Left colon (tissue), 2 donors: ENCODE measurements around the gene ADGRB2. TPM values are rescaled to one million over a fixed set of nuclear protein-coding genes. Genes with fewer than 3 reads are reported as not detected.

Experiments used
- ATAC-seq: fragments of 200-7000 bp; cut with Tn5 transposase; one replicate; pipeline ENCODE4 v1.9.1; 2020; ENCODE audit warnings: mild to moderate bottlenecking, moderate library complexity
- DNase-seq, 2 donors: peaks; one replicate each; pipeline ENCODE4 v3.0.0-alpha.2; 2020
- intact Hi-C, 2 donors: fragments of 100-400 bp; cut with DNase I in 1 of 2; cut with micrococcal nuclease in 1 of 2; formaldehyde crosslinking; loops; one replicate each; pipeline versions ENCODE4 v1.11.2 to v1.14.0; 2022; cut with DNase I, micrococcal nuclease
- total RNA-seq, 2 donors: library from RNA; stranded (reverse); fragmentation: NEBNext Ultra II Directional; extraction: Animal tissue kit (Norgen Biotek cat#: 25700); gene quantifications; one replicate each; pipeline ENCODE4 v1.2.1, GENCODE V29; 2021
- donor health status: DM: no; HTN: no; CAD: no.
- donor health status: DM: yes; HTN: yes; CAD: no.

The ADGRB2 gene
- total RNA-seq, 2 donors from 2014 or later: 0.79 to 0.89 TPM

- ATAC-seq (peak; percentile 3), DNase-seq (no peak)
- intact Hi-C loops: no loop called here
Observed at GRCh38 chr1:31772669-31773248, 8.6 kb upstream of the ADGRB2 start.

GRCh38 chr1:31771891-31772668, 7.9 kb upstream of the ADGRB2 start:
- ATAC-seq (peak; percentile 26), DNase-seq (no peak)
- intact Hi-C loops: no loop called here

GRCh38 chr1:31769720-31770390, 5.7 kb upstream of the ADGRB2 start:
- intact Hi-C loops: no loop called here
- ATAC-seq: peak; percentile 15
- no peak for DNase-seq

GRCh38 chr1:31768939-31769704, 5.0 kb upstream of the ADGRB2 start:
- no peak for DNase-seq
- peak; percentile 18 for ATAC-seq
- intact Hi-C loops: no loop called here

GRCh38 chr1:31768407-31768907, 4.3 kb upstream of the ADGRB2 start:
- no peak for DNase-seq
- intact Hi-C loops: no loop called here
- peak; percentile 68 for ATAC-seq

- no peak for DNase-seq
- intact Hi-C loops: no loop called here
- ATAC-seq: no peak
Observed at GRCh38 chr1:31767225-31767624, 3.1 kb upstream of the ADGRB2 start.

- DNase-seq (no peak), ATAC-seq (no peak)
- intact Hi-C loops: no loop called here
Observed at GRCh38 chr1:31765516-31765915, 1.4 kb upstream of the ADGRB2 start.

- ATAC-seq (no peak), DNase-seq (no peak)
- intact Hi-C loops: no loop called here
Observed at GRCh38 chr1:31765041-31765467, 914 bp upstream of the ADGRB2 start.

GRCh38 chr1:31763671-31764311, 349 bp downstream of the ADGRB2 start:
- no peak for ATAC-seq
- no peak for DNase-seq
- intact Hi-C loops: no loop called here

GRCh38 chr1:31762726-31763670, 1.1 kb downstream of the ADGRB2 start:
- peak; percentile 52 for ATAC-seq
- DNase-seq: peak; percentile 54 to 69
- intact Hi-C loops: no loop called here

- intact Hi-C loops: no loop called here
- ATAC-seq (no peak), DNase-seq (no peak)
Observed at GRCh38 chr1:31762323-31762722, 1.8 kb downstream of the ADGRB2 start.

- ATAC-seq (no peak), DNase-seq (no peak)
- intact Hi-C loops: no loop called here
Observed at GRCh38 chr1:31761883-31762282, 2.3 kb downstream of the ADGRB2 start.

GRCh38 chr1:31760471-31761470, 3.4 kb downstream of the ADGRB2 start:
- peak; percentile 61 to 63 for DNase-seq
- ATAC-seq: peak; percentile 21
- intact Hi-C loops: no loop called here

GRCh38 chr1:31759298-31760023, 4.7 kb downstream of the ADGRB2 start:
- peak; percentile 64 for ATAC-seq
- DNase-seq: no peak
- intact Hi-C loops: no loop called here

GRCh38 chr1:31758823-31759222, 5.3 kb downstream of the ADGRB2 start:
- DNase-seq (no peak), ATAC-seq (no peak)
- intact Hi-C loops: no loop called here

- intact Hi-C loops: no loop called here
- no peak for ATAC-seq
- no peak for DNase-seq
Observed at GRCh38 chr1:31757989-31758388, 6.2 kb downstream of the ADGRB2 start.
